Caco-2 (cell line): ENCODE data around the gene UBE2B. TPM values are rescaled to one million over a fixed set of nuclear protein-coding genes. Genes with fewer than 3 reads are reported as not detected.

Source experiments
- BruUV-seq: library from RNA; stranded (reverse); fragments of 400-500 nt; replicated peaks from 2 replicates; lab custom pipeline; 2021; lab: Mats Ljungman, UMichigan
- CTCF ChIA-PET: fragments of 300-600 bp; sonication (Branson Sonifier 250); formaldehyde crosslinking; loops from one replicate; lab custom pipeline; 2022; ENCODE audit warnings: antibody characterized with exemption; lab: Charles Lee
- POLR2A ChIA-PET: fragments of 300-600 bp; sonication (Branson Sonifier 250); formaldehyde crosslinking; loops from one replicate; lab custom pipeline; 2022; ENCODE audit warnings: antibody characterized with exemption; lab: Charles Lee
- DNase-seq, 2 experiments: peaks; one replicate each; pipeline versions ENCODE4 v3.0.0 to v3.0.0-alpha.2; 2020 to 2022
- H3K27me3 ChIP-seq: replicated peaks from 2 replicates; pipeline ENCODE4 v1.6.0; 2011; ENCODE audit warnings: low read length; ENCODE audit not compliant: control insufficient read depth, insufficient read depth
- H3K36me3 ChIP-seq: 2 replicates; pipeline ENCODE4 v1.5.1; 2011; ENCODE audit warnings: low read length; ENCODE audit not compliant: control insufficient read depth, insufficient read depth
- H3K4me1 ChIP-seq: fragments of 250-450 bp; sonication (Bioruptor Pico); 2 replicates; pipeline ENCODE4 v1.5.1; 2020; ENCODE audit warnings: mild to moderate bottlenecking
- H3K4me3 ChIP-seq: 2 replicates; pipeline ENCODE4 v1.5.1; 2011; ENCODE audit warnings: low read depth, mild to moderate bottlenecking, control low read depth, low read length
- H3K9me3 ChIP-seq: fragments of 250-450 bp; sonication (Bioruptor Pico); 2 replicates; pipeline ENCODE4 v1.5.1; 2020; ENCODE audit warnings: mild to moderate bottlenecking, moderate library complexity
- H3K27ac Mint-ChIP-seq: one replicate; pipeline ENCODE4 v1.8.0; 2022; ENCODE audit warnings: mixed read lengths; ENCODE audit not compliant: unreplicated experiment
- H3K27me3 Mint-ChIP-seq: one replicate; pipeline ENCODE4 v1.8.0; 2022; ENCODE audit warnings: mixed read lengths; ENCODE audit not compliant: insufficient read depth, unreplicated experiment
- H3K36me3 Mint-ChIP-seq: one replicate; pipeline ENCODE4 v1.8.0; 2022; ENCODE audit warnings: mild to moderate bottlenecking, mixed read lengths; ENCODE audit not compliant: insufficient read depth, unreplicated experiment
- H3K4me1 Mint-ChIP-seq: one replicate; pipeline ENCODE4 v1.8.0; 2022; ENCODE audit warnings: low read depth, mixed read lengths; ENCODE audit not compliant: unreplicated experiment
- H3K4me3 Mint-ChIP-seq: one replicate; pipeline ENCODE4 v1.8.0; 2022; ENCODE audit warnings: mild to moderate bottlenecking, moderate library complexity, mixed read lengths; ENCODE audit not compliant: unreplicated experiment
- H3K9me3 Mint-ChIP-seq: one replicate; pipeline ENCODE4 v1.8.0; 2022; ENCODE audit warnings: mixed read lengths; ENCODE audit not compliant: unreplicated experiment
- CTCF ChIP-seq, 2 experiments: fragments of 200-600 bp in 1 of 2; IDR thresholded peaks; 1 replicate in 1 of 2; 2 replicates in 1 of 2; pipeline versions ENCODE4 v1.5.1 to v1.8.0; 2011 to 2022; ENCODE audit warnings: antibody characterized with exemption in 1 of 2, control low read depth in 1 of 2, inconsistent platforms in 1 of 2, low read depth in 1 of 2, low read length in 1 of 2, mild to moderate bottlenecking in 1 of 2, moderate library complexity in 1 of 2; ENCODE audit not compliant: insufficient read depth in 1 of 2, severe bottlenecking in 1 of 2, unreplicated experiment in 1 of 2
- intact Hi-C: fragments of 100-400 bp; cut with micrococcal nuclease; formaldehyde crosslinking; loops from one replicate; pipeline ENCODE4 v1.10.0; 2022; ENCODE audit not compliant: unreplicated experiment
- total RNA-seq: library from RNA; stranded (reverse); gene quantifications from 2 replicates; pipeline ENCODE4 v1.2.3, GENCODE V29; 2022

Gene UBE2B
- total RNA-seq, 1 experiment from 2014 or later = 78.9 TPM

DNA sequence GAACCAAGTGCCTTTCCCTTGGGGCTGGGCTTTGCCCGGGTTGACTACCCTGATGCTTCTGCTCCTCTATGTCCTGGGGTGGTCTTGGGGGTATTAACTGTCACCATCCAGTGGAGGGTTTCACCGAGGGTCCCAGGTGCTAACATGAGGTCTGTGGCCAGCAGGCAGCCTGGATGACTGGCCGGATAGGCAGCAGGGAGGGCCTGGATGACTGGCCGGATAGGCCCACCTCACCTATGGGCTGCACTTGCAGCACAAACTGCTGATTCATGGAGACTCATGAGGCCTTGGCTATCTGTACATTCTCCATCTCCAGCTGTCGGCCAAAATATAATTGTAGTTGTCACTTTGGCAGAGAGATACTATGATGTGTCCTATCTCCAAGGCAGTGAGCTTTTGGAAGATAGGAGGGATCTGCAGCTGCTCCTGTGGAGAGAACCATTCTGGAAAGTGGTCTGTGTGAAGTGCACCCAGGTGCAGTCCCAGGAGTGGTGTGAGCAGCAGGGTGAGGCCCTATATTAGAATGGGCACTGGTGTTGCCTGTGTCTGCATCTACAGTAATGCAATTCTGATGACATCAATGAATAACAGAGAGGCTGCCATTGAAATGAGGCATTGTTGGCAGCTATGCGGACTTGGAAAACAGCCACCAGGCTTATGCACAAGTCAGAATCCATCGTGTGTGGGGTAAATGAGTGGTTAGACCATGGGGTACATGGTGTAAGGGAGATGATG is 66.6 kb downstream of the UBE2B start:
- Histone ChIP-seq H3K9me3 (no peaks in the 10 kb centered on the region), H3K4me3 (no peak overlapping the region), H3K4me1 (peaks cover 47% of the 10 kb centered on the region), H3K27me3 (no peaks in the 10 kb centered on the region), H3K36me3 (no peaks in the 10 kb centered on the region)
- Mint-ChIP-seq H3K4me1 (peaks cover 47% of the 10 kb centered on the region), H3K27ac (peak overlapping the region; percentile 82), H3K9me3 (no peaks in the 10 kb centered on the region), H3K36me3 (peaks cover 13% of the 10 kb centered on the region), H3K27me3 (no peaks in the 10 kb centered on the region), H3K4me3 (no peak overlapping the region)
- intact Hi-C loops = loop anchor here (1.0 kb wide), 4 partner anchors 22 to 88 kb away; no protein-coding TSS in a partner anchor
- TF ChIP-seq CTCF (IDR thresholded peaks at IDR 0.05; ENCODE audit: insufficient read depth in 1 of 2, low read depth in 1 of 2, low read length in 1 of 2, severe bottlenecking in 1 of 2, unreplicated experiment in 1 of 2) = no peak
- POLR2A ChIA-PET = interaction anchor here (1.7 kb wide), 1 partner anchor 73 kb away, joined by 19 read pairs; no protein-coding TSS in a partner anchor
- no peak for DNase-seq
- CTCF ChIA-PET = interaction anchor here (1.5 to 2.2 kb wide), 3 partner anchors 9 to 74 kb away, joined by 3 to 19 read pairs (median 5); partner anchors contain the start of gene CDKN2AIPNL
- no TSS peak for BruUV-seq

- H3K4me1 Mint-ChIP-seq = peaks cover 44% of the 10 kb centered on the region
- H3K27ac Mint-ChIP-seq = peak overlapping the region; percentile 82
- no peaks in the 10 kb centered on the region for H3K27me3 Mint-ChIP-seq
- peaks cover 13% of the 10 kb centered on the region for H3K36me3 Mint-ChIP-seq
- no peak for TF ChIP-seq CTCF (IDR thresholded peaks at IDR 0.05; ENCODE audit: insufficient read depth in 1 of 2, low read depth in 1 of 2, low read length in 1 of 2, severe bottlenecking in 1 of 2, unreplicated experiment in 1 of 2)
- Histone ChIP-seq H3K27me3 (no peaks in the 10 kb centered on the region), H3K4me3 (no peak overlapping the region), H3K4me1 (peaks cover 47% of the 10 kb centered on the region), H3K9me3 (no peaks in the 10 kb centered on the region), H3K36me3 (no peaks in the 10 kb centered on the region)
- DNase-seq = no peak
- no peak overlapping the region for H3K4me3 Mint-ChIP-seq
- POLR2A ChIA-PET = no interaction called here
- intact Hi-C loops = no loop called here
- no TSS peak for BruUV-seq
- CTCF ChIA-PET = interaction anchor here (0.6 to 1.5 kb wide), 2 partner anchors 21 to 27 kb away, joined by 3 read pairs; partner anchors contain the start of gene CDKN2AIPNL
- H3K9me3 Mint-ChIP-seq = no peaks in the 10 kb centered on the region
Observed at GRCh38 chr5:134438721-134439123, 67.4 kb downstream of the UBE2B start.

DNA sequence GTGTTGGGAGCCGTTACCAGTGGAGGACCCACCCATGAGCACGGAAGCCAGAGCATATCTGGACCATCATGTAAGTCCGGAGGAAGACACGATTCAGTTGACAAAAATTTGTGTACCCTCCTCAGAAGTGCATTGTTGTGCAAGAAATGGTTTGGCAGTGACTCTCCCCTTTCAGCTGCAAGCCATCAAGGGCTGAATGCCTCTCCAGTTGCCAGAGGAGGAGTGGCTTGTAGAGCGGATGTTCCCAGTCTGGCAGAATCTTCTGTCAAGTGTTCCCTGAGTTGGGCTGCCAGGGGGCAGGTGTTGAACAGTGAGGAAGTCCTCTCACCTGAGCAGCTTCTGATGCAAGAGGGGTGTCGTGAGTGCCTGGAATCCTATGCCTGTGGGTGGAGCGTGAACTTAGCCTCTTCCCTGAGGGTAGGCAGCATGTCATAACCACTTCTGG is 67.9 kb downstream of the UBE2B start:
- H3K36me3 Mint-ChIP-seq = peaks cover 13% of the 10 kb centered on the region
- ChIA-PET POLR2A (no interaction called here), CTCF (interaction anchor here (1.5 kb wide), 1 partner anchor 28 kb away, joined by 3 read pairs; the partner anchor contains the start of gene CDKN2AIPNL)
- H3K9me3 Mint-ChIP-seq = no peaks in the 10 kb centered on the region
- peak in 1 of 2 experiments; percentile 5 for TF ChIP-seq CTCF (IDR thresholded peaks at IDR 0.05; ENCODE audit: insufficient read depth in 1 of 2, low read depth in 1 of 2, low read length in 1 of 2, severe bottlenecking in 1 of 2, unreplicated experiment in 1 of 2)
- no TSS peak for BruUV-seq
- H3K4me1 Mint-ChIP-seq = peaks cover 39% of the 10 kb centered on the region
- peak overlapping the region; percentile 61 for H3K27ac Mint-ChIP-seq
- no peaks in the 10 kb centered on the region for H3K27me3 Mint-ChIP-seq
- intact Hi-C loops = no loop called here
- no peak overlapping the region for H3K4me3 Mint-ChIP-seq
- Histone ChIP-seq H3K27me3 (no peaks in the 10 kb centered on the region), H3K4me3 (no peak overlapping the region), H3K4me1 (peaks cover 47% of the 10 kb centered on the region), H3K36me3 (no peaks in the 10 kb centered on the region), H3K9me3 (no peaks in the 10 kb centered on the region)
- peak; percentile 75 to 77 for DNase-seq
